H1 (cell line): ENCODE results near the gene RTN4RL1. TPM values are rescaled to one million over a fixed set of nuclear protein-coding genes. Genes with fewer than 3 reads are reported as not detected.

ENCODE experiments used
- CTCF ChIA-PET: fragments of 300-600 bp; sonication (Branson Sonifier 250); formaldehyde crosslinking; loops from one replicate; lab custom pipeline; 2021; ENCODE audit not compliant: partially characterized antibody; lab: Charles Lee
- POLR2A ChIA-PET: fragments of 300-600 bp; sonication (Branson Sonifier 250); formaldehyde crosslinking; loops from one replicate; lab custom pipeline; 2021; ENCODE audit warnings: inconsistent platforms; ENCODE audit not compliant: partially characterized antibody; lab: Charles Lee
- DNase-seq, 2 experiments: peaks; one replicate each; pipeline versions ENCODE4 v3.0.0 to v3.0.0-alpha.2; 2010 to 2022; ENCODE audit warnings: low spot score in 2 of 2, low read depth in 1 of 2, mixed read lengths in 1 of 2
- FAIRE-seq: peaks from 2 replicates; lab custom pipeline; 2011; peaks lifted over from hg19 to GRCh38; lab: Jason Lieb, UNC
- H2AFZ ChIP-seq: 2 replicates; pipeline ENCODE4 v1.8.1; 2012; ENCODE audit warnings: low read length, inconsistent platforms
- H2AK5ac ChIP-seq: 2 replicates; pipeline ENCODE4 v1.6.1; 2013; ENCODE audit warnings: low read depth, low read length
- H2BK120ac ChIP-seq: replicated peaks from 2 replicates; pipeline ENCODE3; 2013; ENCODE audit warnings: low read depth, low read length, inconsistent platforms
- H2BK12ac ChIP-seq: 2 replicates; pipeline ENCODE4 v1.6.1; 2013; ENCODE audit warnings: low read depth, low read length
- H2BK15ac ChIP-seq: 2 replicates; pipeline ENCODE4 v1.6.1; 2013; ENCODE audit warnings: low read length
- H2BK20ac ChIP-seq: 2 replicates; pipeline ENCODE4 v1.6.1; 2013; ENCODE audit warnings: low read length
- H2BK5ac ChIP-seq: 2 replicates; pipeline ENCODE4 v1.6.1; 2013; ENCODE audit warnings: low read depth, low read length
- H3K14ac ChIP-seq: 2 replicates; pipeline ENCODE4 v1.6.1; 2013; ENCODE audit warnings: inconsistent platforms; ENCODE audit not compliant: insufficient read length
- H3K18ac ChIP-seq: 2 replicates; pipeline ENCODE4 v1.6.1; 2013; ENCODE audit warnings: low read length; ENCODE audit errors: extremely low read depth
- H3K23ac ChIP-seq: 2 replicates; pipeline ENCODE4 v1.6.1; 2013; ENCODE audit warnings: inconsistent platforms; ENCODE audit not compliant: insufficient read length
- H3K23me2 ChIP-seq: 2 replicates; pipeline ENCODE4 v1.6.1; 2013; ENCODE audit warnings: low read depth, low read length
- H3K27ac ChIP-seq: 2 replicates; pipeline ENCODE4 v1.6.1; 2011; ENCODE audit warnings: low read depth, low read length, inconsistent platforms
- H3K27me3 ChIP-seq, 4 experiments: replicated peaks in 1 of 4; 1 replicate in 1 of 4; 2 replicates in 3 of 4; pipeline versions ENCODE4 v1.6.1 to v1.8.1; 2011 to 2013; ENCODE audit warnings: low read length in 3 of 4, mild to moderate bottlenecking in 3 of 4, inconsistent platforms in 2 of 4, mixed read lengths in 2 of 4, moderate library complexity in 1 of 4; ENCODE audit not compliant: control insufficient read depth in 3 of 4, insufficient read depth in 3 of 4; ENCODE audit errors: extremely low read depth in 1 of 4
- H3K36me3 ChIP-seq, 4 experiments: 2 replicates each; pipeline versions ENCODE4 v1.6.1 to v1.8.1; 2011 to 2013; ENCODE audit warnings: mild to moderate bottlenecking in 4 of 4, low read length in 3 of 4, moderate library complexity in 2 of 4, control low read depth in 1 of 4, inconsistent platforms in 1 of 4; ENCODE audit not compliant: insufficient read depth in 4 of 4, control insufficient read depth in 2 of 4
- H3K4ac ChIP-seq: replicated peaks from 2 replicates; pipeline ENCODE3; 2013; ENCODE audit warnings: low read length, low read depth, mixed read lengths, inconsistent platforms; ENCODE audit not compliant: insufficient read length
- H3K4me1 ChIP-seq, 4 experiments: replicated peaks in 1 of 4; 1 replicate in 1 of 4; 2 replicates in 3 of 4; pipeline versions ENCODE4 v1.6.1 to v1.8.1; 2011 to 2013; ENCODE audit warnings: low read length in 3 of 4, inconsistent platforms in 2 of 4, mixed read lengths in 1 of 4; ENCODE audit not compliant: insufficient read depth in 4 of 4, control insufficient read depth in 3 of 4
- H3K4me2 ChIP-seq, 2 experiments: 2 replicates each; pipeline versions ENCODE4 v1.6.1 to v1.8.1; 2011 to 2013; ENCODE audit warnings: low read depth in 2 of 2, low read length in 2 of 2, control low read depth in 1 of 2, inconsistent platforms in 1 of 2, mild to moderate bottlenecking in 1 of 2; ENCODE audit not compliant: insufficient read depth in 1 of 2
- H3K4me3 ChIP-seq, 4 experiments: fragments of 200-600, 300-600 bp in 1 of 4; sonication (generic), shearing (Covaris generic), sonication (Bioruptor Twin) in 1 of 4; 2 replicates each; pipeline versions ENCODE4 v1.5.1 to v1.8.1; 2011 to 2016; ENCODE audit warnings: low read length in 4 of 4, low read depth in 3 of 4, control low read depth in 2 of 4, inconsistent platforms in 2 of 4, mild to moderate bottlenecking in 2 of 4, mixed read lengths in 1 of 4, moderate library complexity in 1 of 4; ENCODE audit not compliant: insufficient read depth in 2 of 4; ENCODE audit errors: extremely low read depth in 1 of 4
- H3K56ac ChIP-seq: replicated peaks from 2 replicates; pipeline ENCODE3; 2013; ENCODE audit warnings: low read depth, mild to moderate bottlenecking, mixed read lengths, low read length, inconsistent platforms; ENCODE audit not compliant: insufficient read length
- H3K79me1 ChIP-seq: 2 replicates; pipeline ENCODE4 v1.6.1; 2013; ENCODE audit warnings: low read depth, low read length, control low read depth
- H3K79me2 ChIP-seq, 2 experiments: 2 replicates each; pipeline versions ENCODE4 v1.6.1 to v1.8.1; 2012 to 2013; ENCODE audit warnings: low read length in 2 of 2, mild to moderate bottlenecking in 2 of 2, inconsistent platforms in 1 of 2; ENCODE audit not compliant: insufficient read depth in 2 of 2, control insufficient read depth in 1 of 2
- H3K9ac ChIP-seq, 4 experiments: replicated peaks in 1 of 4; 1 replicate in 1 of 4; 2 replicates in 3 of 4; pipeline versions ENCODE4 v1.6.1 to v1.8.1; 2011 to 2013; ENCODE audit warnings: low read depth in 3 of 4, low read length in 3 of 4, control low read depth in 2 of 4, mild to moderate bottlenecking in 2 of 4, moderate library complexity in 2 of 4, inconsistent platforms in 1 of 4; ENCODE audit errors: extremely low read depth in 1 of 4
- H3K9me3 ChIP-seq, 2 experiments: 2 replicates each; pipeline versions ENCODE4 v1.6.1 to v1.8.1; 2012 to 2013; ENCODE audit warnings: mild to moderate bottlenecking in 2 of 2, moderate library complexity in 2 of 2, control low read depth in 1 of 2, inconsistent platforms in 1 of 2, low read depth in 1 of 2, low read length in 1 of 2, mixed read lengths in 1 of 2; ENCODE audit not compliant: insufficient read depth in 2 of 2
- H4K20me1 ChIP-seq, 2 experiments: replicated peaks in 1 of 2; 2 replicates each; pipeline versions ENCODE3 to v1.8.1; 2011 to 2013; ENCODE audit warnings: inconsistent platforms in 2 of 2, low read length in 2 of 2, mild to moderate bottlenecking in 1 of 2; ENCODE audit not compliant: insufficient read depth in 2 of 2, control insufficient read depth in 1 of 2
- H4K5ac ChIP-seq: 2 replicates; pipeline ENCODE4 v1.6.1; 2013; ENCODE audit warnings: low read length, low read depth, mixed read lengths, inconsistent platforms; ENCODE audit not compliant: insufficient read length
- H4K8ac ChIP-seq: 2 replicates; pipeline ENCODE4 v1.8.0; 2013; ENCODE audit warnings: mild to moderate bottlenecking, moderate library complexity, low read length, inconsistent platforms; ENCODE audit not compliant: insufficient read depth; ENCODE audit errors: extremely low read depth
- H4K91ac ChIP-seq: replicated peaks from 2 replicates; pipeline ENCODE3; 2013; ENCODE audit warnings: low read length, mixed read lengths, inconsistent platforms; ENCODE audit not compliant: insufficient read length
- ATF3 ChIP-seq: IDR thresholded peaks from 2 replicates; pipeline ENCODE4 v1.6.1; 2011; ENCODE audit warnings: low read depth, mild to moderate bottlenecking, low read length; ENCODE audit not compliant: insufficient read depth
- E2F6 ChIP-seq: IDR thresholded peaks from 2 replicates; pipeline ENCODE4 v1.6.1; 2012; ENCODE audit warnings: inconsistent platforms
- GTF2F1 ChIP-seq: IDR thresholded peaks from 2 replicates; pipeline ENCODE4 v1.6.1; 2012; ENCODE audit warnings: low read depth, low read length, improper control_type of control experiment, borderline replicate concordance
- HDAC2 ChIP-seq, 2 experiments: fragments of 300-600 bp in 1 of 2; sonication (generic) in 1 of 2; IDR thresholded peaks; 2 replicates each; pipeline ENCODE4 v1.6.1; 2011 to 2012; ENCODE audit warnings: low read depth in 2 of 2, low read length in 2 of 2, mild to moderate bottlenecking in 2 of 2, moderate library complexity in 2 of 2, borderline replicate concordance in 1 of 2, inconsistent platforms in 1 of 2
- KDM4A ChIP-seq: IDR thresholded peaks from one replicate; pipeline ENCODE4 v1.7.1; 2012; ENCODE audit warnings: low read depth, mild to moderate bottlenecking, moderate library complexity, low read length, inconsistent platforms; ENCODE audit not compliant: severe bottlenecking
- RFX5 ChIP-seq: IDR thresholded peaks from 2 replicates; pipeline ENCODE4 v1.6.1; 2011; ENCODE audit warnings: low read depth, low read length, improper control_type of control experiment, borderline replicate concordance
- SAP30 ChIP-seq: fragments of 300-600 bp; sonication (generic); IDR thresholded peaks from 2 replicates; pipeline ENCODE4 v1.7.1; 2012; ENCODE audit warnings: low read length, moderate library complexity, mild to moderate bottlenecking, inconsistent platforms; ENCODE audit not compliant: insufficient read depth, insufficient replicate concordance
- TAF7 ChIP-seq: optimal IDR thresholded peaks from 2 replicates; pipeline ENCODE3; 2011; ENCODE audit warnings: low read depth, mild to moderate bottlenecking, inconsistent platforms, low read length, moderate library complexity, borderline replicate concordance
- TBP ChIP-seq: IDR thresholded peaks from 2 replicates; pipeline ENCODE4 v1.6.1; 2011; ENCODE audit warnings: low read depth, low read length, improper control_type of control experiment
- TCF12 ChIP-seq: IDR thresholded peaks from 2 replicates; pipeline ENCODE4 v1.6.1; 2011; ENCODE audit warnings: low read depth, mild to moderate bottlenecking, low read length
- YY1 ChIP-seq: IDR thresholded peaks from 2 replicates; pipeline ENCODE4 v1.6.1; 2011; ENCODE audit warnings: low read depth, mild to moderate bottlenecking, low read length
- WGBS, 2 experiments: shearing (Covaris generic) in 1 of 2; methylation state at CpG; one replicate each; pipeline versions ENCODE4 v1.1.6 to v1.1.7; 2013 to 2015; ENCODE audit warnings: low lambda C conversion rate in 2 of 2, mixed read lengths in 2 of 2, inconsistent platforms in 1 of 2, low coverage in 1 of 2, missing lambda C conversion rate in 1 of 2; ENCODE audit not compliant: insufficient replicate concordance in 2 of 2, insufficient coverage in 1 of 2, insufficient read length in 1 of 2; ENCODE audit errors: extremely low coverage in 1 of 2, missing lambda C conversion rate in 1 of 2; 5-methylcytosine and 5-hydroxymethylcytosine counted together
- polyA plus RNA-seq, 7 experiments: library from polyadenylated mRNA; depleted of rRNA in 3 of 7; stranded (reverse) in 5 of 7; unstranded in 2 of 7; fragments of >200 nt in 5 of 7; fragments of 200-250 nt in 2 of 7; gene quantifications; 1 replicate in 5 of 7; 2 replicates in 1 of 7; 4 replicates in 1 of 7; pipeline versions ENCODE4 v1.2.1 to v1.2.3, GENCODE V29; 2011 to 2013; ENCODE audit warnings: missing spikeins in 2 of 7, mixed read lengths in 2 of 7
- total RNA-seq: library from RNA; stranded (reverse); fragmentation: NEBNext Ultra II Directional; extraction: Animal tissue kit (Norgen Biotek cat#: 25700); gene quantifications from 2 replicates; pipeline ENCODE4 v1.2.1, GENCODE V29; 2021

Gene RTN4RL1
- total and polyA plus RNA-seq, 2 of the 8 experiments (the other 6 are each of a cell fraction or from before 2014, with no cell fraction given): 0.09 TPM; not detected in 1

DNA sequence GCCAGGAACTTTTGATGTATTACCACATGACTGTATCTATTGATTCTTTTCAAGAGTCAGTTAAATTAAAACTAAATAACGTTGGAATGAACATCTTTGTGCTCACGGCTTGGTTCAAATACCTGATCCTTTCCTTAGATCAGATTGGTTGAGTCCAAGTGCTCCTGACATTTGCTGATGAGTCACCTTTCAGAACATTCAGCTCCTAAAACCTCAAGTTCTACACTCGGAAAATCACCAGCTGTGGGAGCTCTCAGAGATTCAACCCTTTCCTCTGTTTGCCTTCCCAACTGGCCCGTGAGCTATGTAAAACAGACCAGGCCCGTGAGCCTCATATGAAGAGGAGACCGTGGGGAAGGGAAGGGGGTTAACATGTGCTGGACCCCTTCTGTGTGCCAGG lies 68.1 kb downstream of the RTN4RL1 start:
- H3K18ac ChIP-seq: no peak overlapping the region
- no peaks in the 10 kb centered on the region for H3K23me2 ChIP-seq
- H4K20me1 ChIP-seq: no peaks in the 10 kb centered on the region
- 85% methylated on average over 6 of the region's 6 CpGs; no CpG with 5 or more reads in 1 of the 2 experiments for WGBS, 2 experiments
- no peak overlapping the region for H4K91ac ChIP-seq
- H3K9ac ChIP-seq: no peak overlapping the region
- H3K27ac ChIP-seq: no peak overlapping the region
- peaks cover 0 to 7% (median 3%) of the 10 kb centered on the region in 4 experiments; a peak in 4 of 7 replicates for H3K4me1 ChIP-seq
- no peaks in the 10 kb centered on the region for H3K79me2 ChIP-seq
- ChIA-PET CTCF (interaction anchor here (0.8 to 1.9 kb wide), 4 partner anchors 7 to 69 kb away, joined by 3 to 6 read pairs (median 4); partner anchors contain the start of gene RTN4RL1), POLR2A (no interaction called here)
- DNase-seq (no peak), FAIRE-seq (no peak)
- H3K4ac ChIP-seq: no peak overlapping the region
- no peak overlapping the region for H3K4me3 ChIP-seq
- H3K4me2 ChIP-seq: no peak overlapping the region
- TF ChIP-seq KDM4A (no peak), ATF3 (no peak), HDAC2 (IDR thresholded peaks at IDR 0.05; ENCODE audit: borderline replicate concordance in 1 of 2, low read depth in 2 of 2, low read length in 2 of 2) (no peak), TBP (no peak), E2F6 (no peak), YY1 (no peak), TAF7 (no peak), TCF12 (no peak), RFX5 (no peak), GTF2F1 (no peak), SAP30 (no peak)
- no peak overlapping the region for H2BK5ac ChIP-seq
- no peak overlapping the region for H2BK20ac ChIP-seq
- no peak overlapping the region for H2AFZ ChIP-seq
- H3K56ac ChIP-seq: no peak overlapping the region
- no peak overlapping the region for H4K8ac ChIP-seq
- no peaks in the 10 kb centered on the region for H3K36me3 ChIP-seq
- no peak overlapping the region for H3K23ac ChIP-seq
- H3K79me1 ChIP-seq: no peaks in the 10 kb centered on the region
- no peak overlapping the region for H2BK120ac ChIP-seq
- H3K27me3 ChIP-seq: no peaks in the 10 kb centered on the region
- no peak overlapping the region for H4K5ac ChIP-seq
- H2AK5ac ChIP-seq: no peak overlapping the region
- no peak overlapping the region for H2BK12ac ChIP-seq
- H2BK15ac ChIP-seq: no peak overlapping the region
- H3K9me3 ChIP-seq: no peaks in the 10 kb centered on the region
- H3K14ac ChIP-seq: no peak overlapping the region
